ENCODE results near the gene PITPNC1. TPM values are rescaled to one million over a fixed set of nuclear protein-coding genes. Genes with fewer than 3 reads are reported as not detected.

The PITPNC1 gene
- polyA plus RNA-seq, 1 of the 3 experiments (the other 2 are of a cell fraction), result 18.4 TPM

GRCh38 chr17:67713169-67713568 lies 336.1 kb downstream of the PITPNC1 start:
- no peak for TF ChIP-seq ELF1 (IDR thresholded peaks at IDR 0.05)
- H3K79me2 ChIP-seq (ENCODE audit: insufficient read depth), result peaks cover 7% of the 10 kb centered on the region
- DNase-seq, result no peak
- ChIA-PET CTCF (interaction anchor here (1.2 kb wide), 2 partner anchors 334 to 339 kb away, joined by 3 to 6 read pairs; no protein-coding TSS in a partner anchor), POLR2A (no interaction called here)
- H3K9me2 ChIP-seq, result no peaks in the 10 kb centered on the region
- peaks cover 0 to 6% of the 10 kb centered on the region in 2 experiments; a peak in 2 of 4 replicates for H3K4me1 ChIP-seq (ENCODE audit: control insufficient read depth in 1 of 2, insufficient read depth in 2 of 2, low read depth in 1 of 2, low read length in 1 of 2)
- WGBS (ENCODE audit: low lambda C conversion rate), result 88% methylated on average over 3 of the region's 3 CpGs
- no peak overlapping the region for H3K4me3 ChIP-seq (ENCODE audit: low read depth in 2 of 2, low read length in 1 of 2)
- no peak overlapping the region for H2AFZ ChIP-seq (ENCODE audit: low read depth)
- H3K27ac ChIP-seq (ENCODE audit: low read depth in 2 of 2, low read length in 1 of 2), result no peak overlapping the region
- H3K9me3 ChIP-seq, result no peaks in the 10 kb centered on the region
- H3K9ac ChIP-seq, result no peak overlapping the region
- no peaks in the 10 kb centered on the region for H3K36me3 ChIP-seq (replicated peaks in 1 of 2; ENCODE audit: control insufficient read depth in 1 of 2, insufficient read depth in 2 of 2, low read length in 1 of 2)
- H3K4me2 ChIP-seq, result no peak overlapping the region
- no peaks in the 10 kb centered on the region for H3K27me3 ChIP-seq (ENCODE audit: insufficient read depth)
- peaks cover 3% of the 10 kb centered on the region for H3F3A ChIP-seq (replicated peaks; ENCODE audit: insufficient read depth)
- H4K20me1 ChIP-seq (ENCODE audit: insufficient read depth), result no peaks in the 10 kb centered on the region

- POLR2A ChIA-PET, result no interaction called here
- peaks cover 6 to 7% of the 10 kb centered on the region in 2 experiments; a peak in 3 of 4 replicates for H3K4me1 ChIP-seq (ENCODE audit: control insufficient read depth in 1 of 2, insufficient read depth in 2 of 2, low read depth in 1 of 2, low read length in 1 of 2)
- TF ChIP-seq FOXJ3 (CRISPR knock-in tag; IDR thresholded peaks at IDR 0.05) (no peak), FOSL2 (IDR thresholded peaks at IDR 0.05; ENCODE audit: borderline replicate concordance, low read depth) (no peak), TCF12 (IDR thresholded peaks at IDR 0.05) (no peak), NRF1 (IDR thresholded peaks at IDR 0.05; ENCODE audit: low read depth, low read length) (no peak), RAD21 (IDR thresholded peaks at IDR 0.05; ENCODE audit: low read length) (no peak), NFIC (IDR thresholded peaks at IDR 0.05; ENCODE audit: borderline replicate concordance) (no peak), GATA2 (CRISPR knock-in tag; IDR thresholded peaks at IDR 0.05) (no peak), ELF1 (IDR thresholded peaks at IDR 0.05) (no peak), EP300 (IDR thresholded peaks at IDR 0.05; ENCODE audit: borderline replicate concordance in 1 of 2, low read depth in 1 of 2, low read length in 1 of 2) (no peak), TEAD4 (IDR thresholded peaks at IDR 0.05; ENCODE audit: borderline replicate concordance, insufficient read depth) (no peak), GABPA (IDR thresholded peaks at IDR 0.05; ENCODE audit: low read depth) (no peak), USF2 (IDR thresholded peaks at IDR 0.05; ENCODE audit: borderline replicate concordance, low read depth, low read length) (no peak), TAF1 (IDR thresholded peaks at IDR 0.05; ENCODE audit: borderline replicate concordance, low read depth, low read length) (no peak)
- TF ChIP-seq, protein P1, sequence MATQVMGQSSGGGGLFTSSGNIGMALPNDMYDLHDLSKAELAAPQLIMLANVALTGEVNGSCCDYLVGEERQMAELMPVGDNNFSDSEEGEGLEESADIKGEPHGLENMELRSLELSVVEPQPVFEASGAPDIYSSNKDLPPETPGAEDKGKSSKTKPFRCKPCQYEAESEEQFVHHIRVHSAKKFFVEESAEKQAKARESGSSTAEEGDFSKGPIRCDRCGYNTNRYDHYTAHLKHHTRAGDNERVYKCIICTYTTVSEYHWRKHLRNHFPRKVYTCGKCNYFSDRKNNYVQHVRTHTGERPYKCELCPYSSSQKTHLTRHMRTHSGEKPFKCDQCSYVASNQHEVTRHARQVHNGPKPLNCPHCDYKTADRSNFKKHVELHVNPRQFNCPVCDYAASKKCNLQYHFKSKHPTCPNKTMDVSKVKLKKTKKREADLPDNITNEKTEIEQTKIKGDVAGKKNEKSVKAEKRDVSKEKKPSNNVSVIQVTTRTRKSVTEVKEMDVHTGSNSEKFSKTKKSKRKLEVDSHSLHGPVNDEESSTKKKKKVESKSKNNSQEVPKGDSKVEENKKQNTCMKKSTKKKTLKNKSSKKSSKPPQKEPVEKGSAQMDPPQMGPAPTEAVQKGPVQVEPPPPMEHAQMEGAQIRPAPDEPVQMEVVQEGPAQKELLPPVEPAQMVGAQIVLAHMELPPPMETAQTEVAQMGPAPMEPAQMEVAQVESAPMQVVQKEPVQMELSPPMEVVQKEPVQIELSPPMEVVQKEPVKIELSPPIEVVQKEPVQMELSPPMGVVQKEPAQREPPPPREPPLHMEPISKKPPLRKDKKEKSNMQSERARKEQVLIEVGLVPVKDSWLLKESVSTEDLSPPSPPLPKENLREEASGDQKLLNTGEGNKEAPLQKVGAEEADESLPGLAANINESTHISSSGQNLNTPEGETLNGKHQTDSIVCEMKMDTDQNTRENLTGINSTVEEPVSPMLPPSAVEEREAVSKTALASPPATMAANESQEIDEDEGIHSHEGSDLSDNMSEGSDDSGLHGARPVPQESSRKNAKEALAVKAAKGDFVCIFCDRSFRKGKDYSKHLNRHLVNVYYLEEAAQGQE (IDR thresholded peaks at IDR 0.05; ENCODE audit: low read depth, low read length), result no peak
- TF ChIP-seq, protein P2, sequence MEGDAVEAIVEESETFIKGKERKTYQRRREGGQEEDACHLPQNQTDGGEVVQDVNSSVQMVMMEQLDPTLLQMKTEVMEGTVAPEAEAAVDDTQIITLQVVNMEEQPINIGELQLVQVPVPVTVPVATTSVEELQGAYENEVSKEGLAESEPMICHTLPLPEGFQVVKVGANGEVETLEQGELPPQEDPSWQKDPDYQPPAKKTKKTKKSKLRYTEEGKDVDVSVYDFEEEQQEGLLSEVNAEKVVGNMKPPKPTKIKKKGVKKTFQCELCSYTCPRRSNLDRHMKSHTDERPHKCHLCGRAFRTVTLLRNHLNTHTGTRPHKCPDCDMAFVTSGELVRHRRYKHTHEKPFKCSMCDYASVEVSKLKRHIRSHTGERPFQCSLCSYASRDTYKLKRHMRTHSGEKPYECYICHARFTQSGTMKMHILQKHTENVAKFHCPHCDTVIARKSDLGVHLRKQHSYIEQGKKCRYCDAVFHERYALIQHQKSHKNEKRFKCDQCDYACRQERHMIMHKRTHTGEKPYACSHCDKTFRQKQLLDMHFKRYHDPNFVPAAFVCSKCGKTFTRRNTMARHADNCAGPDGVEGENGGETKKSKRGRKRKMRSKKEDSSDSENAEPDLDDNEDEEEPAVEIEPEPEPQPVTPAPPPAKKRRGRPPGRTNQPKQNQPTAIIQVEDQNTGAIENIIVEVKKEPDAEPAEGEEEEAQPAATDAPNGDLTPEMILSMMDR (IDR thresholded peaks at IDR 0.05), result no peak
- TF ChIP-seq, protein P3, sequence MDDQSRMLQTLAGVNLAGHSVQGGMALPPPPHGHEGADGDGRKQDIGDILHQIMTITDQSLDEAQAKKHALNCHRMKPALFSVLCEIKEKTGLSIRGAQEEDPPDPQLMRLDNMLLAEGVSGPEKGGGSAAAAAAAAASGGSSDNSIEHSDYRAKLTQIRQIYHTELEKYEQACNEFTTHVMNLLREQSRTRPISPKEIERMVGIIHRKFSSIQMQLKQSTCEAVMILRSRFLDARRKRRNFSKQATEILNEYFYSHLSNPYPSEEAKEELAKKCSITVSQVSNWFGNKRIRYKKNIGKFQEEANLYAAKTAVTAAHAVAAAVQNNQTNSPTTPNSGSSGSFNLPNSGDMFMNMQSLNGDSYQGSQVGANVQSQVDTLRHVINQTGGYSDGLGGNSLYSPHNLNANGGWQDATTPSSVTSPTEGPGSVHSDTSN (IDR thresholded peaks at IDR 0.05), result no peak
- H3K4me2 ChIP-seq, result peak overlapping the region; percentile 89
- H3F3A ChIP-seq (replicated peaks; ENCODE audit: insufficient read depth), result peaks cover 19% of the 10 kb centered on the region
- WGBS (ENCODE audit: low lambda C conversion rate), result 96% methylated on average over 6 of the region's 6 CpGs
- no peaks in the 10 kb centered on the region for H3K27me3 ChIP-seq (ENCODE audit: insufficient read depth)
- CTCF ChIA-PET, result interaction anchor here (0.8 to 2.7 kb wide), 7 partner anchors 8 to 341 kb away, joined by 3 to 30 read pairs (median 4); no protein-coding TSS in a partner anchor
- peaks cover 14 to 20% of the 10 kb centered on the region in 2 experiments for H3K36me3 ChIP-seq (replicated peaks in 1 of 2; ENCODE audit: control insufficient read depth in 1 of 2, insufficient read depth in 2 of 2, low read length in 1 of 2)
- H3K27ac ChIP-seq (ENCODE audit: low read depth in 2 of 2, low read length in 1 of 2), result no peak overlapping the region; a peak in 1 of 4 replicates
- H3K79me2 ChIP-seq (ENCODE audit: insufficient read depth), result peaks cover 36% of the 10 kb centered on the region
- no peaks in the 10 kb centered on the region for H3K9me2 ChIP-seq
- no peak for DNase-seq
- H2AFZ ChIP-seq (ENCODE audit: low read depth), result peak overlapping the region; percentile 99
- H3K9ac ChIP-seq, result peak overlapping the region; percentile 96; the same call in 1 of the 2 replicates
- peak overlapping the region in 1 of 2 experiments; percentile 96; a peak in 1 of 4 replicates for H3K4me3 ChIP-seq (ENCODE audit: low read depth in 2 of 2, low read length in 1 of 2)
- H4K20me1 ChIP-seq (ENCODE audit: insufficient read depth), result no peaks in the 10 kb centered on the region
- no peaks in the 10 kb centered on the region for H3K9me3 ChIP-seq
Observed at GRCh38 chr17:67716405-67716798, 339.3 kb downstream of the PITPNC1 start.
